Measurements from ENCODE around the gene LGI2. TPM values are rescaled to one million over a fixed set of nuclear protein-coding genes. Genes with fewer than 3 reads are reported as not detected.
"Not testable (repeated sequence)": the region's sequence is repeated elsewhere in the genome, so short reads cannot be mapped to it uniquely, and the experiment has no call there.

The LGI2 gene
- total RNA-seq, 4 donors from 2014 or later = 0.05 to 0.31 (median 0.19) TPM

DNA sequence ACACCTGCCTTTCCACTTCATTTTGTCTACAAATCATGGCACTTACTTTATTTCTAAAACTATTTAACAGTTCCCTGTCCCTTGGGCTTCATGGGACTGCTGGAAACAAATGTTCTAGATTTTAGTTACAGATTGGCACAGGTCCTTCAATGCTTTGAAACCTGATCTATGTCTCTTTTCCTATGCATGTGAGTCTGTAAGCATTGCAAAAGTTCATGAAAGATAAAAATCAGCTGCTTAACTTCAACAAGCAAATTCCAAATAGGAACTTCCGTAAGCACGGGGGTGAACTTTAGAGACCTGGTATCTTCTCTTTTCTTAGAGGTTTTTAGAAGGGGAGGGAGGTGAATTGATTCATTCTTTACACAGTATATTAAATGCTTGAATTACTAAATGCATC is 9.5 kb downstream of the LGI2 start:
- DNase-seq (no peak), ATAC-seq (no peak)
- intact Hi-C loops (cut with DNase I; ENCODE audit: low total_unique reads) = no loop called here
- Histone ChIP-seq H3K4me1 (no peaks in the 10 kb centered on the region), H3K9me3 (no peaks in the 10 kb centered on the region), H3K27ac (no peak overlapping the region), H3K36me3 (no peaks in the 10 kb centered on the region), H3K4me3 (no peak overlapping the region), H3K27me3 (peaks cover 0 to 2% (median 0%) of the 10 kb centered on the region in 3 donors)
- TF ChIP-seq CTCF (IDR thresholded peaks at IDR 0.05 in 4 of 5, conservative IDR thresholded peaks at IDR 0.05 in 1 of 5) (no peak), POLR2A (IDR thresholded peaks at IDR 0.05) (no peak)
- in situ Hi-C loops (cut with MboI; ENCODE audit: low sequenced_read_pairs in 4 of 4) = no loop called here

GRCh38 chr4:25020236-25020635 is 10.5 kb downstream of the LGI2 start:
- Histone ChIP-seq H3K4me1 (no peaks in the 10 kb centered on the region), H3K27me3 (no peaks in the 10 kb centered on the region), H3K36me3 (no peaks in the 10 kb centered on the region), H3K27ac (no peak overlapping the region), H3K4me3 (no peak overlapping the region), H3K9me3 (no peaks in the 10 kb centered on the region)
- in situ Hi-C loops (cut with MboI; ENCODE audit: low sequenced_read_pairs in 4 of 4) = no loop called here
- TF ChIP-seq CTCF (IDR thresholded peaks at IDR 0.05 in 4 of 5, conservative IDR thresholded peaks at IDR 0.05 in 1 of 5) (no peak), POLR2A (IDR thresholded peaks at IDR 0.05) (no peak)
- DNase-seq = no peak
- no peak for ATAC-seq
- intact Hi-C loops (cut with DNase I; ENCODE audit: low total_unique reads) = no loop called here

DNA sequence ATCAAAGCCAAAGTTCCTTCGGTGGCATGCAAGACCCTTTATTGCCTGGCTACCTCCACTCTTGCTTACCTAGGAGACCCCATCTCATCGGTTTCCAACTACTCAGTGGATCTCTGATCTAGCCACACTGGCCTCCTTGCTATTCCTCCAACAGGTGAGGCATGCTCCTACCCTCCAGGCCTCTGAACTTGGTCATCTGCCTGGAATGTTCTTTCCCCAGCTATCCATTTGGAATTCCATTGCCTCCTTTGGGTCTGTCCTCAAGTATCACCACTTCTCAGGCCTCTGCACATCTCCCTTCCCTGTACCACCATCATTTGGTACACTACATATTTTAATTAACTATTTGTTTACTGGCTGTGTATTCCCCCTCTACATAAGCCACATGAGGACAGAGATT is 11.2 kb downstream of the LGI2 start:
- no peaks in the 10 kb centered on the region for H3K9me3 ChIP-seq
- DNase-seq (no peak), ATAC-seq (no peak)
- no peaks in the 10 kb centered on the region for H3K27me3 ChIP-seq
- intact Hi-C loops (cut with DNase I; ENCODE audit: low total_unique reads) = no loop called here
- H3K4me3 ChIP-seq = no peak overlapping the region
- H3K36me3 ChIP-seq = no peaks in the 10 kb centered on the region
- no peak overlapping the region for H3K27ac ChIP-seq
- TF ChIP-seq POLR2A (IDR thresholded peaks at IDR 0.05) (no peak), CTCF (IDR thresholded peaks at IDR 0.05 in 4 of 5, conservative IDR thresholded peaks at IDR 0.05 in 1 of 5) (no peak)
- in situ Hi-C loops (cut with MboI; ENCODE audit: low sequenced_read_pairs in 4 of 4) = no loop called here
- H3K4me1 ChIP-seq = no peaks in the 10 kb centered on the region

GRCh38 chr4:25015012-25015411 is 15.7 kb downstream of the LGI2 start:
- Histone ChIP-seq H3K9me3 (no peaks in the 10 kb centered on the region), H3K27ac (no peak overlapping the region), H3K36me3 (no peaks in the 10 kb centered on the region), H3K4me3 (no peak overlapping the region), H3K4me1 (no peaks in the 10 kb centered on the region), H3K27me3 (no peaks in the 10 kb centered on the region)
- ATAC-seq = no peak
- intact Hi-C loops (cut with DNase I; ENCODE audit: low total_unique reads) (no loop called here), in situ Hi-C loops (cut with MboI; ENCODE audit: low sequenced_read_pairs in 4 of 4) (no loop called here)
- DNase-seq = no peak
- TF ChIP-seq CTCF (IDR thresholded peaks at IDR 0.05 in 4 of 5, conservative IDR thresholded peaks at IDR 0.05 in 1 of 5) (no peak), POLR2A (IDR thresholded peaks at IDR 0.05) (no peak)

DNA sequence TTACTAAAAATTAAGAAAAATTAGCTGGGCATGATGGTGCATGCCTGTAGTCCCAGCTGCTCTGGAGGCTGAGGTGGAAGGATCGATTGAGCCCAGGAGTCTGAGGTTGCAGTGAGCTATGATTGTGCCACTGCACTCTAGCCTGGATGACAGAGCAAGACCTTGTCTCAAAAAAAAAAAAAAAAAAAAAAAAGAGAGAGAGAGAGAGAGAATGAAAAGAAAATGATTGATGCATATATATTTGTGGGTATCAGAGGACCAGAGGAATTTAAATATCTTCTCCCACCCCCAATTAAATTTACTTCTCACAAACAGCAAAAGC is 16.1 kb downstream of the LGI2 start:
- H3K27me3 ChIP-seq; DNase-seq; H3K9me3 ChIP-seq; in situ Hi-C loops (cut with MboI; ENCODE audit: low sequenced_read_pairs in 4 of 4); ATAC-seq; H3K36me3 ChIP-seq; H3K27ac ChIP-seq; H3K4me1 ChIP-seq; intact Hi-C loops (cut with DNase I; ENCODE audit: low total_unique reads); H3K4me3 ChIP-seq: not testable (repeated sequence)

Measured in gastrocnemius medialis (tissue), 4 donors.